ENCODE measurements around the gene CCSER1.

The CCSER1 gene

GRCh38 chr4:90211174-90211573 lies 84.0 kb downstream of the CCSER1 start:
- H3K27ac ChIP-seq: peak overlapping the region; percentile 97
- TF ChIP-seq, protein P1, sequence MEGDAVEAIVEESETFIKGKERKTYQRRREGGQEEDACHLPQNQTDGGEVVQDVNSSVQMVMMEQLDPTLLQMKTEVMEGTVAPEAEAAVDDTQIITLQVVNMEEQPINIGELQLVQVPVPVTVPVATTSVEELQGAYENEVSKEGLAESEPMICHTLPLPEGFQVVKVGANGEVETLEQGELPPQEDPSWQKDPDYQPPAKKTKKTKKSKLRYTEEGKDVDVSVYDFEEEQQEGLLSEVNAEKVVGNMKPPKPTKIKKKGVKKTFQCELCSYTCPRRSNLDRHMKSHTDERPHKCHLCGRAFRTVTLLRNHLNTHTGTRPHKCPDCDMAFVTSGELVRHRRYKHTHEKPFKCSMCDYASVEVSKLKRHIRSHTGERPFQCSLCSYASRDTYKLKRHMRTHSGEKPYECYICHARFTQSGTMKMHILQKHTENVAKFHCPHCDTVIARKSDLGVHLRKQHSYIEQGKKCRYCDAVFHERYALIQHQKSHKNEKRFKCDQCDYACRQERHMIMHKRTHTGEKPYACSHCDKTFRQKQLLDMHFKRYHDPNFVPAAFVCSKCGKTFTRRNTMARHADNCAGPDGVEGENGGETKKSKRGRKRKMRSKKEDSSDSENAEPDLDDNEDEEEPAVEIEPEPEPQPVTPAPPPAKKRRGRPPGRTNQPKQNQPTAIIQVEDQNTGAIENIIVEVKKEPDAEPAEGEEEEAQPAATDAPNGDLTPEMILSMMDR (conservative IDR thresholded peaks at IDR 0.05): no peak

DNA sequence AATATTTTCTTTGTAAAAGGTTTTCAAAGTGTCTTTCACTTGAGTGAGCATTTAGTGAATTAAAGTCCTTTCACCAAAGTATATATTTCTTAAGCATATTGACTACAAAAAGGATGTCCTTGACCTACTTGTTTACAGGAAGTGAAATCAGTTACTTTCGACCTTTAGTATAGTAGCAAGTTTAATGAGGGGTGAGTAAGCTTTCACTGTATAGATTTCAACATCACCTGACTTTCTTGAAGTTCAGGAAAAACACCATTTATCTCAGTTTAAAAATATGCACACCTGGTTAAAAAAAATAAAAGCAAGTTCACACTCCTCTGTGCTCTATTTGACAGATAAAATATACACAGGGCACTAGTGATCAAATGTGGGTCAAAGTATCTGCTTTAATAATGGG lies 88.1 kb downstream of the CCSER1 start:
- H3K27ac ChIP-seq: no peak overlapping the region
- TF ChIP-seq, protein P1 (conservative IDR thresholded peaks at IDR 0.05): no peak

- TF ChIP-seq, protein P1 (conservative IDR thresholded peaks at IDR 0.05): no peak
- H3K27ac ChIP-seq: no peak overlapping the region
Measured at GRCh38 chr4:90219822-90220221, 92.6 kb downstream of the CCSER1 start.

DNA sequence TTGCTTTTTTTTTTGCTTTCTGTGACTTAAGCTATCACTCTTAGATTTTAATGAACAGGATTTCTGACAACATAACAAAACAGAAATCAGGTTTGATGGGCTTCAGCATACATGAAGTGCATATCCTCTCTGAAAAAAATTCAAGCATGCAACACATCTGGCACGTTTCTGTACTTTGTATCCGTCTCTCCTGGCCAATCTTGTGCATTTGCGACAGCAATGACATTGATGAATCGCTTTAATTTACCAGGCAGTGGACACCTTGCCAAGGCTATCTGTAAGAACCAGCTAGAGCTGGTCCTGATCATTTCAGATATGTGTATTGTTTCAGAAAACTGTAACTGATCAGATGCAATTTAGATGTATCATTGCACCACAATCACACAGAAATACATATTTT lies 93.3 kb downstream of the CCSER1 start:
- TF ChIP-seq, protein P1 (conservative IDR thresholded peaks at IDR 0.05): no peak
- H3K27ac ChIP-seq: no peak overlapping the region

GRCh38 chr4:90226734-90227133 lies 99.5 kb downstream of the CCSER1 start:
- no peak overlapping the region for H3K27ac ChIP-seq
- TF ChIP-seq, protein P1 (conservative IDR thresholded peaks at IDR 0.05): no peak

DNA sequence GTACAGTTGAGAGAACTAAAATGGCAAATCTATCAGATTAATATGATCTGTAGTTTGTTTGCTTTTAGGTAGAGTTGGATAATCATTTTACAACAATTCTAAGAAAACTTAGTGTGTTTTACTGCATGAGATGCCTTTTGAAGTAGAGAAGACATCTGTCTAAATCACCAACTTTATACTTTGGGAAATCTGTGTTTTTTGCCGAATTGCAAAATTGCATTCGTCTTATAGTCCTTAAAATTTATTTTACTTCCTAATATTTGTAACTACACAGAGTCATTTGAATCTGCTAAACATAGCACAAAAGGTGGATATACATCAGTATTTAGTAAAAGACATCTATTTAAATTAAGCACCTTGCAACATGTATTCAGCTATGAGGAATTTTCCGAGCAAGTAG lies 100.0 kb downstream of the CCSER1 start:
- TF ChIP-seq, protein P1 (conservative IDR thresholded peaks at IDR 0.05): no peak
- no peak overlapping the region for H3K27ac ChIP-seq

- TF ChIP-seq, protein P1 (conservative IDR thresholded peaks at IDR 0.05): no peak
- peak overlapping the region; percentile 65 for H3K27ac ChIP-seq
Measured at GRCh38 chr4:90234916-90235547, 107.8 kb downstream of the CCSER1 start.
